DOHH2 (cell line): ENCODE measurements around the gene ADK.

Experiments used
- CTCF ChIP-seq: fragments of 200-600 bp; sonication (generic); IDR thresholded peaks from one replicate; pipeline ENCODE4 v1.5.1; 2014; ENCODE audit warnings: antibody characterized with exemption, mild to moderate bottlenecking, low read depth, low read length; ENCODE audit not compliant: poor library complexity, severe bottlenecking
- EZH2phosphoT487 ChIP-seq: fragments of 200-600 bp; sonication (generic); IDR thresholded peaks from 2 replicates; pipeline ENCODE4 v1.6.1; 2017; ENCODE audit warnings: borderline replicate concordance, mild to moderate bottlenecking, antibody characterized with exemption, low read length, moderate library complexity, mixed read lengths

GRCh38 chr10:74223755-74224529, 72.9 kb downstream of the ADK start:
- TF ChIP-seq CTCF (no peak), EZH2phosphoT487 (no peak)
